Stimulated activated CD4-positive, alpha-beta T cell treated with anti-CD3 and anti-CD28 coated beads, Interleukin-2, amount 100 ng/mL, for 4 hours (primary cell): Measurements from ENCODE around the gene NGRN.

Experiments
- DNase-seq: peaks from one replicate; pipeline ENCODE4 v3.0.0-alpha.2; 2020; ENCODE audit warnings: low read depth

Gene NGRN

DNA sequence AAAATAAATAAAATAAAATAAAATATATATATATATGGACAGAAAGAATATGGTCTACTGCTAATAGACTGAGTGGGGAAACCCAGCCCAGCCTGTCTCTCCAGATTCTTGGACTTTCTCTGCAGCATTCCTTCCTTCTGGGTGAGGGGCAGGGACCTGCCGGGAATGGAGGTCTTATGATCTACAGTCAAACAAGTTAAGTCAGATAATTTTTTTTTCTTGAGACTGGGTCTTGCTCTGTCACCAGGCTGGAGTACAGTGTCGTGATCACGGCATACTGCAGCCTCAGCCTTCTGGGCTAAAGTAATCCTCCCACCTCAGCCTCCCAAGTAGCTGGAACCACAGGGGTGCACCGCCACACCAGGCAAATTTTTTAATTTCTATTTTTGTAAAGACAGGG lies 53.1 kb downstream of the NGRN start:
- no peak for DNase-seq

DNA sequence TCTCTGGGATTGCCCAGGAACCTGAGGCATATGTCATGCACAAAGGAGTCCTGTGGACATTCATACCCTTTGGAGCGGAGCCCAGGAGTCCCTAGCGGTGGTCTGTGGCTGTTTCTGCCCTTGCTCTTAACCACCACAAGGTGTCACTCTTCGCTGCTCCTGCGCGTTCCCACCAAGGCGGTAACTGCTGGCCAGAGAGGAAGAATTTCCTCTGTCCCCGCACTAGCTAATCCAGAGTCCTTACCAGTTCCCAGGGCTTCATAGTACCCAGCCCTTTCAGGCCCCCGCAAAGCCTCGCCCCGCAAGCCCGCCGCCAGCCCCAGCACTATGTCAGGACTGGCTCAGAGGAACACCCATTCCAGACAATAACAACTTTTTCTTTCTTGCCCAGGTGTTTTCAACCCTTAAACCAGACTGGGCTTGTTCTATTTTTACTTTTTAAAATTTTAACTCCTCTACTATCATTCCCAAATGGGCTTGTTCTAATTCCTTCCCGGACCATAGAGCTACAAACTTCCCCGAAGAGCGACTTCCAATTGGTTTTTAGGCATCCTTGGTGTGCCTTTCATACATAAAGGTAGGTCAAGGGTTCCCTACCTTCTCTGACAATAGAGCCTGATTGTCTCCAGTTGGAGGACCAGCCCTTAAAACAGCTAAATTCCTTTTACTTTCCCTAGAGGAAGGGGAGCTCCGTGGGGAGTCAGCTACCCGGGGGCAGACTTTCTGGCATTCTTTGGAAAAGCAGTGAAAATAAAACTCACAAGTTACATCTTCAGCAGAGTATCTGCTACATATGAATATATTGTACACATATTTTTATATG lies 54.8 kb downstream of the NGRN start:
- DNase-seq, result peak; percentile 40

GRCh38 chr15:90320885-90321278 lies 55.4 kb downstream of the NGRN start:
- DNase-seq, result no peak
